ENCODE results near the gene CCDC136. TPM values are rescaled to one million over a fixed set of nuclear protein-coding genes. Genes with fewer than 3 reads are reported as not detected.

CCDC136 gene
- total RNA-seq, 1 donor from 2014 or later: 6.5 TPM

DNA sequence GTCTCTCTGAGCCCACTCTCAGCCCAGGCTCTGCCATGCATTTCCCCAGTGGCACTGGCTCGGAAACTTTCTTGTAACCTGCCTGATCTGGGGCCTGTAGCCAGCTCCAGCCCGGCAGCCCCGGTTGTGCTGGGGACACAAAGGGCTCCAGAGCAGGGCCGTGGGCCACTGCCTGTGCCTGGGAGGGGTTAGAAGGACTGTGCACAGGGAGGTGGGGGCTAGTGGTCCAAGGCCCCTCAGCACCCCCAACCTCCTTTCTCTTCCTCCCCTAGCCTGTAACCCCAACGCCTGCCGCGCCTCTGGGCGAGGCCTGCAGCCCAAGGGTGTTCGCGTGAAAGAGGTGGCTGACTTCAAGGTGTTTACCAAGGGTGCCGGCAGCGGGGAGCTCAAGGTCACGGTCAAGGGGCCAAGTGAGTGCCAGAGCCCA is 48.0 kb downstream of the CCDC136 start:
- DNase-seq (peak; percentile 20), ATAC-seq (no peak)
- intact Hi-C loops (cut with micrococcal nuclease): no loop called here

DNA sequence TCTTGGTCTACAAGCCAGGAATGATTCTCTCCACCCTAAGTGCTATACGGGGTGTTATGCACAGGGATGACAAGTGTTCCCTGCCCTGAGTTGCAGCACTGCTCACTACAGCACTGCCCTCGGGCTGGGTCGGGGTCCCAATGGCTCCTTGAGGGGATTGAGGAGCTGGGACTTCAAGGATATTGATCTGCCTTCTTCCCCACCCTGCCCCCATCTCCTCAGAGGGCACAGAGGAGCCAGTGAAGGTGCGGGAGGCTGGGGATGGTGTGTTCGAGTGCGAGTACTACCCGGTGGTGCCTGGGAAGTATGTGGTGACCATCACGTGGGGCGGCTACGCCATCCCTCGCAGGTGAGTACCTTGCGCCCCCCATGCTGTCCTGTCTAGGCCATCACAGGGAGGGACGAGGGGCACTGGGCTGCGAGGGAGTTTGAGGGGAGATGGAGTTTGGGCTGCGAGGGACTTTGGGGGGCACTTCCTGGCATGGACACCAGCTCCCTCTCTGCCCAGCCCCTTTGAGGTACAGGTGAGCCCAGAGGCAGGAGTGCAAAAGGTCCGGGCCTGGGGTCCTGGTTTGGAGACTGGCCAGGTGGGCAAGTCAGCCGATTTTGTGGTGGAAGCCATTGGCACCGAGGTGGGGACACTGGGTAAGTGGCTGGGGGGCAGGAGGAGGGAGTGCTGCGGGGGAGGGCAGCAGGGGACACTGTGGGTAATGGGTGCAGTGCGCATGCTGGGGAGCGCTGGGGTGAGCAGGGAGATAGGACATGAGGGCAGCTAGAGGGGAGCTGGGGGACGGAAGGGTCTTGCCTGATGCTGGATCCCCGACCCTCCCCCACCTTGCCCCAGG is 48.8 kb downstream of the CCDC136 start:
- peak; percentile 22 for DNase-seq
- ATAC-seq: no peak
- intact Hi-C loops (cut with micrococcal nuclease): no loop called here

DNA sequence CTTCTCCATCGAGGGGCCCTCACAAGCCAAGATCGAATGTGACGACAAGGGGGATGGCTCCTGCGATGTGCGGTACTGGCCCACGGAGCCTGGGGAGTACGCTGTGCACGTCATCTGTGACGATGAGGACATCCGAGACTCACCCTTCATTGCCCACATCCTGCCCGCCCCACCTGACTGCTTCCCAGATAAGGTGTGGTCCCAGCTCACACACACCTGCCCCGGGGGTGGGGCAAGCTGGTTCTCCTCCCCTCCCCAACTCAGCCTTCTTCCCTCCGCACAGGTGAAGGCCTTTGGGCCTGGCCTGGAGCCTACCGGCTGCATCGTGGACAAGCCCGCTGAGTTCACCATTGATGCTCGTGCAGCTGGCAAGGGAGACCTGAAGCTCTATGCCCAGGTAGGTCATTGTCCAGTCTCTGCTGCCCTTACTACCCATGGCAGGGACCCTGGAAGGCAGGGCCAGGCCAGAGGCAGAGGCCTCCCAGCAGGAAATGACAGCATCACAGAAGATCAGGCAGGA is 49.5 kb downstream of the CCDC136 start:
- DNase-seq: peak; percentile 37
- intact Hi-C loops (cut with micrococcal nuclease): no loop called here

DNA sequence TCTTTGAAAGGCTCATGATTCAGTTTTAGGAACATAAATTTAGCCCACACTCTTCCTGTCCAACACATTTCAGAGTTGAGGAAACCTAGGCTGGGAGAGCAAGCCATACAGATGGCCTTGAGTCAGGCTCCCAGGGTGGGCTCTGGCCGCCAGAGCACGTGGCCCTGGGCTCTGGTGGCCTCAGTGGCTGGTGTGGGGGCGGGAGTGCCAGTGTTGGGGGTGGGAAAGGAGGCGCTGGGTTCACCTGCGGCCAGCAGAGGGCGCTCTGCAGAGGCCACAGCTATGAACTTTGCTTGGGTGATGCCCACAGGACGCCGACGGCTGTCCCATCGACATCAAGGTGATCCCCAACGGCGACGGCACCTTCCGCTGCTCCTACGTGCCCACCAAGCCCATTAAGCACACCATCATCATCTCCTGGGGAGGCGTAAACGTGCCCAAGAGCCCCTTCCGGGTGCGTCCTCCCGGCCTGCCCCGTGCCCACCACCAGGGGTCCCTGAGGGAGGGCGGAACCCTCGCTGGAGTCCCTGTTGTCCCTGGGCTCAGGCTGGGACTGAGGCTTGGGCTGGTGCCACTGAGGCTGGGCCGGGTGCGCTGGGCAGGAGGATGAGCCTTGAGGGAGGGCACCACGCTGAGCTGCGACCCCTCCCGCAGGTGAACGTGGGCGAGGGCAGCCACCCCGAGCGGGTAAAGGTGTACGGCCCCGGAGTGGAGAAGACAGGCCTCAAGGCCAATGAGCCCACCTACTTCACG is 50.3 kb downstream of the CCDC136 start:
- peak; percentile 34 for ATAC-seq
- DNase-seq: peak; percentile 71
- intact Hi-C loops (cut with micrococcal nuclease): no loop called here

More for the DNA sequence above, 49.5 kb downstream of the CCDC136 start:
- no peak for ATAC-seq

DNA sequence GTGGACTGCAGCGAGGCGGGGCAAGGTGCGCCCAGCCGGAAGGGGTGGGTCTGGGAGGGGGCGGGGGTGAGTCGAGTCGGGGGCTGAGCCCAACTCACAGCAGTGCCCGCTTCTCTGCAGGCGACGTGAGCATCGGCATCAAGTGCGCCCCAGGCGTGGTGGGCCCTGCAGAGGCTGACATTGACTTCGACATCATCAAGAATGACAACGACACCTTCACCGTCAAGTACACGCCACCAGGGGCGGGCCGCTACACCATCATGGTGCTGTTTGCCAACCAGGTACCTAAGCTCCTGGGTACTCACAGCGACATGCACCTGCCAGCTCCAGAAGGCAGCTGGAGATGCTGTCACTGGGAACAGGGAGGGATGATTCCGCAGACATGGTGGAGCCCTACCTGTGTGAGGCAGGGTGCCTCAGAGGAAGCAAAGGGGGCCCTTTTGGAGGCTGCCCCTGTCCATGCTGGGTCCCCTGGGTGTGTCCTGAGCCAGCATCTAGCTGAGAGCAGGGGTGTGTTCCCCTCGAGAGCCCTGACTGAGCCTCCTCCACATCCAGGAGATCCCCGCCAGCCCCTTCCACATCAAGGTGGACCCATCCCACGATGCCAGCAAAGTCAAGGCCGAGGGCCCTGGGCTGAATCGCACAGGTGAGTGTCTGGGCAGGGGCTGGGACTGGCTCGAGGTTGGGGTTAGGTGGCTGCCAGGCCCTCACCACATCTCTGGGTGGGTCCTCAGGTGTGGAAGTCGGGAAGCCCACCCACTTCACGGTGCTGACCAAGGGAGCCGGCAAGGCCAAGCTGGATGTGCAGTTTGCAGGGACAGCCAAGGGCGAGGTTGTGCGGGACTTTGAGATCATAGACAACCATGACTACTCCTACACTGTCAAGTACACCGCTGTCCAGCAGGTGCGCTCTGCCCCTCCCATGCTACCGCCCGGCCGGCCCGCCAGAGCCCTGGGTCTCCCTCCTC is 51.2 kb downstream of the CCDC136 start:
- DNase-seq (peak; percentile 26), ATAC-seq (peak; percentile 3)
- intact Hi-C loops (cut with micrococcal nuclease): no loop called here

DNA sequence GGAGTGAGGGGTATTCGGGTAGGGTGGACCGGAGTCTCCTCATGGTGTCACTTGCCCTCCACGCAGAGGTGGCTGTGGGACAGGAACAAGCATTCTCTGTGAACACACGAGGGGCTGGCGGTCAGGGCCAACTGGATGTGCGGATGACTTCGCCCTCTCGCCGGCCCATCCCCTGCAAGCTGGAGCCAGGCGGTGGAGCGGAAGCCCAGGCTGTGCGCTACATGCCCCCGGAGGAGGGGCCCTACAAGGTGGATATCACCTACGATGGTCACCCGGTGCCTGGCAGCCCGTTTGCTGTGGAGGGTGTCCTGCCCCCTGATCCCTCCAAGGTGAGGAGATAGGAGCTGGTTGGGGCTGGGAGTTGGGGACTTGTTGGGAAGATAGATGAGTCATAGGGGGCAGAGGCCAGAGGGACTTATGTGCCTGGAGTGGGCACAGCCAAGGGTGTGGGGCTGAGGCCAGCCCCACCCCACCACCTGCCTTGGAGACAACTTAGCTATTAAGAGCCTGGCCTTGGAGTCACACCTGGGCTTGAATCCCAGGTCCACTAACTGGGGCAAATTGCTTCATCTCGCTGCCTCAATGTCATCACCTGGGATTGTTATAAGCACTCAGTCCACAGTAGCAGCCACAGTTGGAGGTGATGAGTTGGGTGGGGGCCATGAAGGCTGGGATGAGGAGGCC is 52.3 kb downstream of the CCDC136 start:
- intact Hi-C loops (cut with micrococcal nuclease): no loop called here
- ATAC-seq (no peak), DNase-seq (no peak)

DNA sequence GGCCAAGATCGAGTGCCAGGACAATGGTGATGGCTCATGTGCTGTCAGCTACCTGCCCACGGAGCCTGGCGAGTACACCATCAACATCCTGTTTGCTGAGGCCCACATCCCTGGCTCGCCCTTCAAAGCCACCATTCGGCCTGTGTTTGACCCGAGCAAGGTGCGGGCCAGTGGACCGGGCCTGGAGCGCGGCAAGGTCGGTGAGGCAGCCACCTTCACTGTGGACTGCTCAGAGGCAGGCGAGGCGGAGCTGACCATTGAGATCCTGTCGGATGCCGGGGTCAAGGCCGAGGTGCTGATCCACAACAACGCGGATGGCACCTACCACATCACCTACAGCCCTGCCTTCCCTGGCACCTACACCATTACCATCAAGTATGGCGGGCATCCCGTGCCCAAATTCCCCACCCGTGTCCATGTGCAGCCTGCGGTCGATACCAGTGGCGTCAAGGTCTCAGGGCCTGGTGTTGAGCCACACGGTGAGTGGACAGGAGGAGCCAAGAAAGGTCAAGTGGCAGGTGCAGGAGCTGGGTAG is 53.1 kb downstream of the CCDC136 start:
- intact Hi-C loops (cut with micrococcal nuclease): no loop called here

DNA sequence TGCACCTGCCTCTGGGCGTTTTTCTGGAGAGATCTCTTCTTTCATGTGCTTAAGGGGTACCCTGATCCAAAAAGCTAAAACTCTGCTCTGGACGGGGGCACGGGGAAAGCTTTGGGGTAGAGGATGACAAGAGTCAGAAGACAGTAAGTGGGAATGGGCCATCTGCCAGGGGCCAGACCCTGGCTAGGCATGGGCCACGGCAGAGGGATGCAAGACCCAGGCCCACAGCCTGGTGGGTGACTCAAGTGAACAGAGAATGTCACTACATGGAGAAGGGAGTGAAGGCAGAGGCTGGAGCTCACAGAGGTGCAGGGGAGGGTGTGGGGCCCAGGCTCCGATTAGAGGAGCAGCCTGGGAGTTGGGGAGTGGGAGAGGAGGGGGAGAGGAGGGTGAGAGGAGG is 53.7 kb downstream of the CCDC136 start:
- intact Hi-C loops (cut with micrococcal nuclease): no loop called here
- no peak for DNase-seq
- no peak for ATAC-seq

More for the DNA sequence above, 53.1 kb downstream of the CCDC136 start:
- ATAC-seq (no peak), DNase-seq (no peak)

DNA sequence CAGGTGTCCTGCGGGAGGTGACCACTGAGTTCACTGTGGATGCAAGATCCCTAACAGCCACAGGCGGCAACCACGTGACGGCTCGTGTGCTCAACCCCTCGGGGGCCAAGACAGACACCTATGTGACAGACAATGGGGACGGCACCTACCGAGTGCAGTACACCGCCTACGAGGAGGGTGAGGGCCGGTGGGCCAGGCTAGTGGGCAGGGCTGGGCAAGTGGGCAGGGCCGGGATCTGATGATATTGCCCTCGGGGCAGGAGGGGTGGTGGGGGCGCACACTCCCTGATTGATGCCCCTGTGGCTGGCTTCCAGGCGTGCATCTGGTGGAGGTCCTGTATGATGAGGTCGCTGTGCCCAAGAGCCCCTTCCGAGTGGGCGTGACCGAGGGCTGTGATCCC is 54.2 kb downstream of the CCDC136 start:
- ATAC-seq (no peak), DNase-seq (no peak)
- intact Hi-C loops (cut with micrococcal nuclease): no loop called here

DNA sequence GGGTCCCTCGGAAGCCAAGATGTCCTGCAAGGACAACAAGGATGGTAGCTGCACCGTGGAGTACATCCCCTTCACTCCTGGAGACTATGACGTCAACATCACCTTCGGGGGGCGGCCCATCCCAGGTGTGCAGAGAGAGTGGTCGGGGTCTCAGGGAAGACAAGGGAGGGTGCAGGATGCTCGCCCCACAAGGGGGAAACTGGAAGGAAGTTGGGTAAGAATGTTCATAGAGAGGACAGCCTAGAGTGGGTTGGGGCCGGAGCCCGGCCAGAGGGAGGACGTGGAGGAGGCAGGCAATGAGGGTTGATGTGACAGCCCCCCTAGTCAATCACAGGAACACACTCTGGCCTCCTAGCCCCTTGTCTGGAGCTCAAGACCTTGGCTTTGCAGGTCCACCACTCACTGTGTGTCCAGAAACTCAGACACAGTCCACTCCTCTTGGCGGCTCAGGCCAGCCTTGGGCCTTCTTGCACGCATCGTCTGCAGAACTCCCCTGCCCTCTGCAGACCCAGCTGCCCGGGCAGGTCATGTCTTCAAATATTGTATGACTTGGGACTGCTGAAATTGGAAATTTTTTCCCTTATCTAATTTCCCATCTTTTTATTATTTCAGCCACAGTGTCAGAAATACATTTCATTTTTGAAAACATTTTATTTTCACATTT is 55.1 kb downstream of the CCDC136 start:
- DNase-seq (no peak), ATAC-seq (no peak)
- intact Hi-C loops (cut with micrococcal nuclease): no loop called here

DNA sequence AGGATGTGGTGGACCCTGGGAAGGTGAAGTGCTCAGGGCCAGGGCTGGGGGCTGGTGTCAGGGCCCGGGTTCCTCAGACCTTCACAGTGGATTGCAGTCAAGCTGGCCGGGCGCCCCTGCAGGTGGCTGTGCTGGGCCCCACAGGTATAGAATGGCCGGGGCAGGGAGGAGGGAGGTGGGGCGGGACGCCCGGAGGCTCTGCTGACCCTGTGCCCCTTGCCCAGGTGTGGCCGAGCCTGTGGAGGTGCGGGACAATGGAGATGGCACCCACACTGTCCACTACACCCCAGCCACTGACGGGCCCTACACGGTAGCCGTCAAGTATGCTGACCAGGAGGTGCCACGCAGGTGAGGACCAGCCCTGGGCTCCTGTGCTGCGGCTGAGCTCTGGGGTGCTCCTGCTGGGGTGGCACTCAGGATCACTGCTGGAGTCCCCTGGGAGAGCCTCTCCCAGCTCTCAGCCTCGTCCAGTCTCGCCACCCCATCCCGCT is 56.0 kb downstream of the CCDC136 start:
- ATAC-seq (peak; percentile 2), DNase-seq (no peak)
- intact Hi-C loops (cut with micrococcal nuclease): no loop called here

DNA sequence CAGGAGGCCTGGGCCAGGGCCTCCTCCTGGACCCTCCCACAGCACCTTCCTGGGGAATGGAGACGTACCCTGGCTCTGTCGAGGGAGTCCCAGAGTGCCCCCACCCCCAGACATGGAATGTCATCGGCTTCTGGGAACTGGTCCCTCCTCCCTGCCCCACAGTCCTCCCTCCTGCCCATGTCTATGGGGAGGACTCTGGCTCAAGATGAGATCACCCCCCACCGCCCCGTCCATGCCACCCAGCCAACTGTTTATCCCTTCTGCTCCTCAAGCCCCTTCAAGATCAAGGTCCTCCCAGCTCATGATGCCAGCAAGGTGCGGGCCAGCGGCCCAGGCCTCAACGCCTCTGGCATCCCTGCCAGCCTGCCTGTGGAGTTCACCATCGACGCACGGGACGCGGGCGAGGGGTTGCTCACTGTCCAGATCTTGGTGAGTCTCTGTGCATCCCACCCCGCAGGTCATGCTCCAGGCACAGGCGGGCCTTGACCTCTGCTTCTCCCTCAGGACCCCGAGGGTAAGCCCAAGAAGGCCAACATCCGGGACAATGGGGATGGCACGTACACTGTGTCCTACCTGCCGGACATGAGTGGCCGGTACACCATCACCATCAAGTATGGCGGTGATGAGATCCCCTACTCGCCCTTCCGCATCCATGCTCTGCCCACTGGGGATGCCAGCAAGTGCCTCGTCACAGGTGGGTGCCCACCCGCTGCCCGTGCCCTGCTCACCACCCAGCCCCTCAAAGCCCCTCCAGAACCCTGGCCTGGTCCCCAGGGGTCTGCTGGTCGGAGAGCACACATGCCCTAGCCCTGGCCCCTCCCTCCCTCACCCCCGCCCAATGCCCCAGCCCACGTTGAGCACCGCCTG is 56.8 kb downstream of the CCDC136 start:
- DNase-seq (no peak), ATAC-seq (peak; percentile 7)
- intact Hi-C loops (cut with micrococcal nuclease): no loop called here

DNA sequence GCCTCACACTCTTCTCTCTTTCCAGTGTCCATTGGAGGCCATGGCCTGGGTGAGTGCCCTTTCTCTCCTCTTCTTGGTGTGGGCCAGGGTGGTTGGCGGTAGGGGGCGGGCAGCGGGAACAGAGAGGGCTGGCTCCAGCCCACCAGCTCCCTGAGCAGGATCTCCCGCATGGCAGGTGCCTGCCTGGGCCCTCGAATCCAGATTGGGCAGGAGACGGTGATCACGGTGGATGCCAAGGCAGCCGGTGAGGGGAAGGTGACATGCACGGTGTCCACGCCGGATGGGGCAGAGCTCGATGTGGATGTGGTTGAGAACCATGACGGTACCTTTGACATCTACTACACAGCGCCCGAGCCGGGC is 57.4 kb downstream of the CCDC136 start:
- intact Hi-C loops (cut with micrococcal nuclease): no loop called here
- ATAC-seq (no peak), DNase-seq (no peak)

DNA sequence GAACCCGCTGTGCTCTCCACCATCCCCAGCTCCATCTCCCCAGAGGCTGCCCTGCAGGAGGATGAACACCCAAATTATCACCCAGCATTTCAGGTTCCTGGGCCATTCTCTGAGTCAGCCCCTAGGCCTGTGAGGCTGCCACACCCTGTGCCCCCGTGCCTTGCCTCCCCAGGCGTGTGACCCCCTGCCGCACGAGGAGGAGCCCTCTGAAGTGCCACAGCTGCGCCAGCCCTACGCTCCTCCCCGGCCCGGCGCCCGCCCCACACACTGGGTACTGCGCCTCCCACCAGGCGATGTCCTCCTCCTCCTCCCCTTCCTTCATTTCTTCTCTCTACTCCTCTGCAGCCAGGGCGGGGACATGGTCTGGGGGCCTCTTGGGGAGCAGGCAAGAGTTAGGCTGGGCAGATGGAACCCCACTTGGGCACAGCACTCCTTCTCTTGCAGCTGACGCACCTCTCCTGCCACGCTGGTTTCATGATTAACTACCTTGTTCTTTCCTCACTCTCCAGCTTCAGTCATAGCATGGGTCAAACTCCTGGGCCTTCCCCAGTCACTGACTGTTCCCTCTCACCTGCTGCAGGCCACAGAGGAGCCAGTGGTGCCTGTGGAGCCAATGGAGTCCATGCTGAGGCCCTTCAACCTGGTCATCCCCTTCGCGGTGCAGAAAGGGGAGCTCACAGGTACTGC is 58.2 kb downstream of the CCDC136 start:
- intact Hi-C loops (cut with micrococcal nuclease): no loop called here
- DNase-seq: no peak
- no peak for ATAC-seq

DNA sequence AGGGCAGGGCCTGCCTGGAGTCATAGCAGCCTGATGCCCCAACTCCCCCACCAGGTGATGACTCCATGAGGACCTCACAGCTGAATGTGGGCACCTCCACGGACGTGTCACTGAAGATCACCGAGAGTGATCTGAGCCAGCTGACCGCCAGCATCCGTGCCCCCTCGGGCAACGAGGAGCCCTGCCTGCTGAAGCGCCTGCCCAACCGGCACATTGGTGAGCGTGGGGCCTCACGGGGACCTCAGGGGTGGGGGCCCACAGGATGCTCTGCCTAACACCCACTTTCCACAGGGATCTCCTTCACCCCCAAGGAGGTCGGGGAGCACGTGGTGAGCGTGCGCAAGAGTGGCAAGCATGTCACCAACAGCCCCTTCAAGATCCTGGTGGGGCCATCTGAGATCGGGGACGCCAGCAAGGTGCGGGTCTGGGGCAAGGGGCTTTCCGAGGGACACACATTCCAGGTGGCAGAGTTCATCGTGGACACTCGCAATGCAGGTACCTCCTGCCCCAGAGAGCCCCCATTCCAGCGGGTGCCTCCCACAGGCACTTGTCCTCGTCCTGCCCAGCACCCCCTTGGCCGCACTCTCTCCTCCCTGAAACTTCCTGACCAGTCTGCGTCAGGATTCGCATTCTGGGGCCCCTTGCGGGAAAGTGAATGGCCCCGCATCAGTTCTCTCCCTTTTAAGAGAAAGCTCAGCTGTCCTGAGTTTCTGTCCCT is 60.9 kb downstream of the CCDC136 start:
- DNase-seq (no peak), ATAC-seq (no peak)
- intact Hi-C loops (cut with micrococcal nuclease): no loop called here

DNA sequence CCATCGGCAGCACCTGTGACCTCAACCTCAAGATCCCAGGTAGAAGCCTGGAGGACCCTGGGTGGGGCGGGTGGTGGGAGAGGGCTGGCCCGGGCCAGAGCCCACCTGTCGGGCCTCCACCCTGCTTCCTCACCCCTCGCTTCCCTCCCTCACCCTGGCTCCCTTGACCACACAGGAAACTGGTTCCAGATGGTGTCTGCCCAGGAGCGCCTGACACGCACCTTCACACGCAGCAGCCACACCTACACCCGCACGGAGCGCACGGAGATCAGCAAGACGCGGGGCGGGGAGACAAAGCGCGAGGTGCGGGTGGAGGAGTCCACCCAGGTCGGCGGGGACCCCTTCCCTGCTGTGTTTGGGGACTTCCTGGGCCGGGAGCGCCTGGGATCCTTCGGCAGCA is 62.0 kb downstream of the CCDC136 start:
- intact Hi-C loops (cut with micrococcal nuclease): no loop called here
- DNase-seq: no peak
- ATAC-seq: no peak
